ENCODE results near the gene AGBL3. TPM values are rescaled to one million over a fixed set of nuclear protein-coding genes. Genes with fewer than 3 reads are reported as not detected.

AGBL3 gene
- polyA plus RNA-seq (ENCODE audit: insufficient read length in 3 of 3), result 1 to 10 TPM; 6.7 to 10.0 (median 7.6) TPM

DNA sequence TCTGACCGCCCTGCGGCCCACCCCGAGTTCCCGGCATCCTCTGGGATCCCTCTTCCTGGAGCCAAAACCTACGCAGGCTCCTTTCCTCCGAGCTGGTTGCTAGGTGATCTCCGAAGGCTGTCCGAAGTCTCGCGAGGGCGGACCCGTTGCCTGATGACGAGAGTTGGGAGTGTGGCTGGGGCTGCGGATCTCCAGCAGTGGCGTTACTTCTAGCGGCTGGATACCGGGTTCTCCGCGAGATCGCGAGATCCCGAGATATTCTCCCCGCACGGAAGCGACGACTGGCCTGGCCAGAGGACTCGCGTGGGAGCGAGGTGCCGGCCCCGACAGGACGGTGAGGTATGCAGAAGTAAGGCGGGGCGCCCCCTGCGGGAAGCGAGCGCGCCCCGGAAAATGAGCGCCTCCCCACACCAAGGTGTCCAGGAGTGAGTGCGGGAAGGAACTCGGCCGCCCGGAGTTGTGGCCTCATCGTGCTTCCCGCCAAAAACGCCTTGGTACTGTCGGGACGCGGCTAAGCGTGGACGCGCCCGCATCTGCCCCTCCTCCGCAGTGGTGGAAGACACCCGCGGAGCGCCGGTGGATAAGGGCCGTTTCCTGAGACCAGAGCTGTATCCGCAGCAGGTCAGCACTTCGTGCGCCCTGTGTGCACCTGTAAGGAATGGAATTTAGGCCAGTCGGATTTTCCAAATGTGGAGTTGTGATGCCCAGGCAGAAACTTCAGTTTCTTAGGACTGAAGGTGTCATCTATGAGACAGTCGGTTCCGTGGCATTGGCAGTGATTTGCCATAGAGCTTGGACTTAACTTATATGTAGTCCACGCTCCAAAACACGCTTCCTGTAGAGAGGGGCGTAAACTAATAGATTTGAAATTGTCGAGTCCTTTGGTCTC is at the start of gene AGBL3:
Gene AGBL3, plus strand, starts transcription at position 146 of the 889 bp plus-strand sequence. CDS start 1,426 bp downstream, outside the sequence.
- peak; percentile 89 to 95 (median 93) for DNase-seq (ENCODE audit: low read depth in 3 of 3, low spot score in 2 of 3)

DNA sequence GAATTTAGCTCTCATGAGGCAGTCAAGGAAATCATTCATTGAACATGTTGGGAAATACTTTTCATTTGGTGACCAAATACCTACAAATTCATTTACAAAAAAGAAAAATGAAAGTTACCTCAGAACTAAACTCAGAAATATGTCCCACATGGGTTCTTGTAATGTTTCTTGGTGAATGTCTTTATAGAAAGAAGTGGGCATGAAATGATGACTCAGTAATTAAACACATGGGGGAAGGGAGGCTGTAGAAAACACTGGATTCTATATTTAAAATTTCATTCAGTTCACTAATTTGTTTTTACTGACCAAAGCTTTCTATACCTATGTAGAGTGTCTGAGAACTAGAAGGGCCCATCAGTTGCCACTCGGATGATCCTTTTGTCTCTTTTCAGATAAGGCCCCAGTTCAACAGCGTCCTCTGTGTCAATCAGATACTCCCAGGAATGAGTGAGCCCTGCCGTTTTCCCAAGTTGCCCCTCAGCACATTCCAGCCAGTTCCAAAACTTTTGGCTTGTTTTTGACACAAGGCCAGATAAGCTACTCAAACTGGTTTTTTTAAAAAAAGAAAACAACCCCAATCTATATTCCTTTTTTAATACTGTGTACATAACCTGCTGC is 49.3 kb upstream of the AGBL3 start:
- DNase-seq (ENCODE audit: low read depth in 3 of 3, low spot score in 2 of 3), result no peak

DNA sequence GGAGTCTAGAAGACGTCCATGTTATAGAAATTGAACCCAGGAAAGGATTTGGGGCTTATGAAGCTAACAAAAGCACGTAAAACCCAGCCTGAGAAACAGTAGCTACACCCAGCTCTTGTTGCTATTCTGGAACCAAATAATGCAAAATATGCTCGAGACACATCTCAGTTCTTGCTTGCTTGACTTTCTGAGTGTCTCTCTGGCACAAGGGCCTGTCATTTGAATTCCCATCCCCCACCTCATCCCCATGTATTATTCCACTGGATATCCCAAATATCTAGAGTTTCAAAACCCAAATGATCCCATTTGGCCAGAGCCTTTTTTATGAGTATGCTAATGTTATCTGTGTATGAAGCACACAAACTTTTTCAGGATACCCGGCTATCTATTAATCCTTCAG is 48.2 kb upstream of the AGBL3 start:
- no peak for DNase-seq (ENCODE audit: low read depth in 3 of 3, low spot score in 2 of 3)

DNA sequence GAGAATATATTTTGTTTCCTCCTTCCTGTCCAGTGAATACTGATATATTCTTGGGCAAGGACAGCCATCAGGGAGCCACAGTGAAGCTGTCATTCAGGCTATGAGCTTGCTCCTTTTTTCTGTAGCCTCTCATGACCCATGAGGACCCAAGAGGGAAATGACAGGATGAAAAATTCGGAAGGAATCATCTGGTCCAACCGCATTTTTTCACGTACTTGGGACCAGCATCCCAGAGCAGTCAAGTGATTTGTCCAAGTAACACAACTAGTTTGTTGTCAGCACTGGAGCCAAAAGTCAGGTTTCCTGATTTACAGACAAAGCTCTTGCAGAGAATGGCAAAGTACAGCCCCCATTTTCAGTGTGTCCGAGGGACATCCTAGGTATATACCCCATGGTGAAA is 47.2 kb upstream of the AGBL3 start:
- DNase-seq (ENCODE audit: low read depth in 3 of 3, low spot score in 2 of 3), result no peak

DNA sequence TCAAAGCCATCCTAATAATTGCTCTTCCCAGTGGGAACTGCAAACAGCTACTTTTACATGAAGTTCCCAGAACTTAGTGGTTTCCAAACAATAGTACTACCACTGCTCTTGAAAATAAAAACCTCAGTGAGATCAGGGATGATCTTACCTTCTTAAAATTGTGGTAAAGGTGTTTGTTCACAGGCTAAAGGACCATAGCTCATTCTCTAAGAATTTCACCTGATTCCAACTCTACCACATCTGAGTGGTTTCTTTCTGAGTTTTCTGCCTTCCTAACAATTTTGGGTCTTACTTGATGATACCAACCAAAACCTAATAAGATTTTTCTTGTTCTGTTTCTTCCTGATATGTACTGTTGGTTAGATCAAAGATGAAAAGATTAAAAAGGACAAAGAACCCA is 45.6 kb upstream of the AGBL3 start:
- no peak for DNase-seq (ENCODE audit: low read depth in 3 of 3, low spot score in 2 of 3)

DNA sequence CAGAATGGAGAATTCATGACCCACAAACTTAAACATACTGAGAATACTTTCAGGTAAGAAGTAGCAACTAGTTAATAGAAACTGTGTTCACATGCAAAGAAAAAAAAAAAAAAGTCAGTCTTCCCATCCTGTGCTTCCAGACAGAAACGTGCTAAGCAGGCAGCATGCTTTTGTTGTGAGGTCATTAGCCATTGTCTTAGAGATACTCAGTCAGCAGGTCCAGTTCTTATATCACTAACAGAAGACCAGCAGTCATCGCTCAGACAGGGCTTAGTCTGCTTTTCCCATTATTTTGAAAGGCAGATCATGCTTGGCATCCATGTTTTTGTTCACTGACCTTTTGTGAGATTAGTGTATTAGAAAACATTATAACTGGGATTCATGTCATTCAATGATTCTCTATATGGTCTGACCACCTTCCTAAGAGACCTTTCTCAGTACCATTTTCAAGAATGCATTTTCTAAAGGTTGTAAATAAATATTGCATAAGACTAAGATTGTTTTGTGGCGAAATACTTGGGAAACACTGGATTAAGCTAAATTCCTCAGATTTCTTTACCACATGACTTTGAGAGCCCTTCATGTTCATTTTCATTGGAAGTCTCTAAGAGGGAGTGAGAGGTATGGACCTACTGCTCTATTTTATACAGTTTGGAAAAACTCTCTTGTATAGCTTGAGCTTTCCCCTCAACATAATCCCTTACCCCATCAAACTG is 45.0 kb upstream of the AGBL3 start:
- no peak for DNase-seq (ENCODE audit: low read depth in 3 of 3, low spot score in 2 of 3)

DNA sequence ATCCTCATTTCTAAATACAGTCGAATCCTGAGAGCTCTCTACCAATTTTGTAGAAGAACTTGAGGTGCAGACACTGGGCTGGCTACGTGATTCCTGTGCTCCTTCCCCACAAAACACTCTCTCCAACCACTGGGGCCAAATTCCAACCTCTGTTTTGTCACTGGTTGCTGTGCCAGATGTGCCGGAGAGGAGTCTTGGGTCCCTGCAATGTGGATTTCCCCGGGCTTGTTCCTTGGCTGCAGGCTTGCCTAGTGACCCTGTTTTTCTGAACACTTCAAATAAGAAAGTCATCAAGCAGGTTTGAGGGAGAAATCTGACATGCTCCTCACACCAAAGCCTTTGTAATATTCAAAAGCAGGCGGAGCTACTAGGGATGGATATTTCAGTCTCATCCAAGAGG is 44.4 kb upstream of the AGBL3 start:
- DNase-seq (ENCODE audit: low read depth in 3 of 3, low spot score in 2 of 3), result no peak

DNA sequence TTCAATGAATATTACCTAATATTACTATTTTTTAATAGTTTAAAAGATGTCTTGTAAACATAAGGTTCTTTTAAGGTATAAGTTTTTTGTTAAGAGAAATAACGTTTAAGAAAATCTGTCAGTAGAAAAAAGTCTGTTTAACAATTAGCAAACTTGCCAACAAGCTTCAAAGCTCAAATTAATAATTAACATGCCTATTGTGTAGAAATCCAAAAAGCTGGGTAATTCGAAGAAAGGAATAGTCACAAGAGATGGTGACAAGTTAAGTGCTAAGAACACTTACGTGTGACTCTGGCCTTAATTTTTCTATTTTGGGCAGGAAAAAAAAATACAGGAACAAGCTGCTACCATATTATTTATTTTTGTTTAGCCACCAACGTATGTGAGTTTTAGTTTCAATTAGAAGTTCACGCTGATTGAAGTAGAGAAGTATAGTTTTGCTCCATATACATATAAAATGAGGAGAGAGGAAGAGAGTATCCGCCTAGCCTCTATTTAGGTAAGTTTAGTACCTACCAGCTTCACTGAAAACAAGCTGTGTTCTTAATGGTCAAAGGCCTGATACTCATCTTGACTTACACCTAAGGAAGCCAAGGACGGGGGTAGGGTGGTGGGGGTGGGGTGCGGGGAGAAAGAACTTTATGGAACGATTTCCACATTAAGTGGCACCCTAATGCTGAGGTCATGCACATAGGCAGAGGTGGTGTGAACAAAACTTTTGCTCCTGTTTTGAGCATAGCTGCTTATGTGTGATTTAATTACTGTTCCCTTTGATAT is 43.4 kb upstream of the AGBL3 start:
- no peak for DNase-seq (ENCODE audit: low read depth in 3 of 3, low spot score in 2 of 3)

DNA sequence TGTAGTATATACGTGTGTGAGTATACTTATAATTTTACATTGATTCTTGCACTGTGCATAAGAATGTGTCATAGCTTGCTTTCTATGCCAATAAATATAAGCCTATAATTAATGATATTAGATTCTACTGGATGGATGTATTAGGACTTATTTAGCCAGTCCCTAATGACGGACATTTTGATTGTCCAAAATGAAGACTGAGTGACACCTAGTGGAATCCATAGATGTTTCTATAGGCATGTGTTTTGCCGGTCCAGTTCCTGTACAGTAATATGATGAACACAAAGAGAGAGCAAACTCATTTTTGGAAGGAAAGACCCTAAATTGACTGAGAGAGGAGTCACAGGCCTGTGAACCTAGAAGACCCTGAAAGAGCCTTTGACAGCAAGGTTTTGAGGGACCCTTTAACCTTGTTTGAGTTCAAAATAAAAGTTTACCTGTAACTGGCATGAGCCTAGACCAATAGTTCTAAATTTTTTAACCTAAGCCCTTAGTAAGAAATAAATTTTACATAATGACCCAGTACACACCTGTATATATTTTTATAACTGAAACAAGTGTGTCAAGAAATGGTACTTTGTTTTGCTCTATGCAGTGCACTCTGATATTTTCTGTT is 42.4 kb upstream of the AGBL3 start:
- no peak for DNase-seq (ENCODE audit: low read depth in 3 of 3, low spot score in 2 of 3)

DNA sequence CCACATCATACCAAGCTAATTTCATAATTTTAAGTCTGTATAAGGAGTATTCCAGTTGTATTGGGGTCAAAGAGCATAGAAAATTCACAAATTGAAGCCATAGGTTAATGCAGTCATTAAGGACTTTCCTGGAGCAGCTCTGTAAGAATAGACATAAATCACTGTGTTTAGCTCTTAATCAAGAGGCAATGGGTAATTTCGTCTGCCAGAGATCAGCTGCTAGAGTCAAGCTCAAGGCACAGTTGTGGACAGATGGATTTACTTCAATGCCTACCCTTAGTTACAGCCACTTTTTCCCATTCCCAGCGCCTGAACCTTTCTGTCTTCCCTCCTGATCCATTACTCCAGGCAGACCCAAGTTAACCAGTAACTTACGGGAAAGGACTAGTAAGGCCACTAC is 40.6 kb upstream of the AGBL3 start:
- DNase-seq (ENCODE audit: low read depth in 3 of 3, low spot score in 2 of 3), result no peak

DNA sequence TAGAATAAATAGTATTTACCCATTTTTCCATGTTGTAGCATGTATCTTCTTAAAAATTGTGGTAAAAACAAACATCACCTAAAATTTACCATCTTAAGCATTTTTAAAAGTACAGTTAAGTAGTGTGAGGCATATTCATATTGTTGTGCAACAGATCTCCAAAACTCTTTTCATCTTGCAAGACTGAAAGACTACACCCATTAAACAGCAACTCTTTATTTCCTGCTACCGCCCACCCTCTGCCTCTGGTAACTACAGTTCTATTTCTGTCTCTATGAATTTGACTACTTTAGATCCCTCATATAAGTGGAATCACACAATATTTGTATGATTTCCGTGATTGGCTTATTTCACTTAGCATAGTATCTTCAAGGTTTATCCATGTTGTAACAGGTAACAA is 40.0 kb upstream of the AGBL3 start:
- no peak for DNase-seq (ENCODE audit: low read depth in 3 of 3, low spot score in 2 of 3)

DNA sequence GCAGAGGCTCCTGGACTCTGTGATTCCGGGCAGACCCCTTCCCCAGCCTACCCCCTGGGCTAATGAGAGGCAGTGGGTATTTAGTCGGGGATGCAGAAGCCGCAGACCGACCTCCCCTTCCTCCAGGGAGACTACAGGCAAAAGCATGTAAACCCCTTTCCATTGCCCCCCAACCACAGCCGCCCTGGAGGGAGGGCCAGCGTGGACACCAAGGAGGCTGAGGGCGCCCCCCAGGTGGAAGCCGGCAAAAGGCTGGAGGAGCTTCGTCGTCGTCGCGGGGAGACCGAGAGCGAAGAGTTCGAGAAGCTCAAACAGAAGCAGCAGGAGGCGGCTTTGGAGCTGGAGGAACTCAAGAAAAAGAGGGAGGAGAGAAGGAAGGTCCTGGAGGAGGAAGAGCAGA is 39.0 kb upstream of the AGBL3 start:
- no peak for DNase-seq (ENCODE audit: low read depth in 3 of 3, low spot score in 2 of 3)

DNA sequence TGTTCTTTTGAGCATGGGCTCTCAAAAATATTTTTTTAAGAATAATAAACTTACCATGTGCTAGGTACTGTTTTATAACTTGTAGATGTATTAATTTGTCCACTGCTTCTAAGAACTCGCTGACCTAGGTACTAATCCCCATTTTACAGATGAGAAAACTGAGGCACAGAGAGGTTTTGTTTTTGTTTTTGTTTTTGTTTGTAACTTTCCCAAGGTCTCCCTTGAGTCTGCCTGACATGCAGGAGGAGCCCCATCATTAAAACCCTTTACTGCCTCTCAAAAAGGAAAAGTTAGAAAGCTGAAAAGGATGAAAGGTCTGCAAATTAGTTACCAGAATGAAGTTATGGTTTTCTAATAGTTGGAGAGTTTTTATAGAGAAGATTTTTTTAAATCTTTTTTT is 38.5 kb upstream of the AGBL3 start:
- no peak for DNase-seq (ENCODE audit: low read depth in 3 of 3, low spot score in 2 of 3)

DNA sequence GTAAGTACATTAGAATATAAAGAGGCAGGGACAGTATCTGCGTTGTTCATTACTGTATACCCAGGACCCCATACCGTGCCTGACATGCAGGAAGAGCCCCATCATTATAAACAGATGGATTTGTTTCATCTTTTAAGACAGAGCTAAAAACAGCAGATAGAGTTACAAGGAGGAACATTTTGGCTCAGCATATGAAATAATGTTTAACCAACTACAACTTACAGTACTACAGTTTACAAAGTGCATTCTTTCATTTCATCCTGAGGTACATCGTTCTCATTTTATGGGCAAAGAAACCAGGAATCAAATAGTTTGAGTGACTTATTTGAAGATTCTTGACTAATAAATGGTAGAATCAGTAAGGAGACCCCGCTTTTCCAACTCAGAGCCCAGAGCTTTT is 38.1 kb upstream of the AGBL3 start:
- DNase-seq (ENCODE audit: low read depth in 3 of 3, low spot score in 2 of 3), result no peak

DNA sequence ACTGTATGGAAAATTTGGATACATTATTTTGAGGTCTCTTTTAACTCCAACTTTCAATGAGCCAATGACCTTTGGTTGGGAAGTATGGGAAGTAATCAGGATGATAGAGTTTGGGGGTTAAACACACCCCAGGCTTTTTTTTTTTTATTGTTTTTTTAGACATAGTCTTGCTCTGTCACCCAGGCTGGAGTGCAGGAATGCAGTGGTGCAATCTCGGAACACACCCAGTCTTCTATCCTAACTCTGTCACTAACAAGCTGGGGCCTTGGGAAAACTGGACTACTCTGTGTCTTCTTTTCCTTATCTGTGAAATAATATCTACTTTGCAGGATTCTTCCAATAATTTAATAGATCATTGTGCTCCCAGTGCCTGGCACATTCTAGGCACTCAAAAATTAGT is 37.6 kb upstream of the AGBL3 start:
- no peak for DNase-seq (ENCODE audit: low read depth in 3 of 3, low spot score in 2 of 3)

DNA sequence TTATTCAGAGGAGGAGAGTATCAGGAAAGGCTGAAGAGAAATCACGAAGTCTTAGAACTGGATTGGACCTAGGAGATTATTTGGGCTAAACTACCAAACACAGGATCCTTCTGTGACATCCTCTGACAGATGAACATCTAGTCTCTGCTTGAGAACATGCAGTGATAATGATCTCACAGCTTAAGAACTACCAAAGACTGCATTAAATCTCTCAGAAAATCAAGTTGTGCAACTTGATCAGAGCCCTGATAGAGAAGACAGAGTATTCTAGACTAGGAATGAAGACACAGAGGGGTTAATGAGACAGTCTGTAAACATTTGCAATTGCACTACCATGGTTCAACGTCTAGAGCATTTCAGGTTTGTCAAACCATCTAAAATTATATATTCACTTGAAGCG is 37.1 kb upstream of the AGBL3 start:
- no peak for DNase-seq (ENCODE audit: low read depth in 3 of 3, low spot score in 2 of 3)

DNA sequence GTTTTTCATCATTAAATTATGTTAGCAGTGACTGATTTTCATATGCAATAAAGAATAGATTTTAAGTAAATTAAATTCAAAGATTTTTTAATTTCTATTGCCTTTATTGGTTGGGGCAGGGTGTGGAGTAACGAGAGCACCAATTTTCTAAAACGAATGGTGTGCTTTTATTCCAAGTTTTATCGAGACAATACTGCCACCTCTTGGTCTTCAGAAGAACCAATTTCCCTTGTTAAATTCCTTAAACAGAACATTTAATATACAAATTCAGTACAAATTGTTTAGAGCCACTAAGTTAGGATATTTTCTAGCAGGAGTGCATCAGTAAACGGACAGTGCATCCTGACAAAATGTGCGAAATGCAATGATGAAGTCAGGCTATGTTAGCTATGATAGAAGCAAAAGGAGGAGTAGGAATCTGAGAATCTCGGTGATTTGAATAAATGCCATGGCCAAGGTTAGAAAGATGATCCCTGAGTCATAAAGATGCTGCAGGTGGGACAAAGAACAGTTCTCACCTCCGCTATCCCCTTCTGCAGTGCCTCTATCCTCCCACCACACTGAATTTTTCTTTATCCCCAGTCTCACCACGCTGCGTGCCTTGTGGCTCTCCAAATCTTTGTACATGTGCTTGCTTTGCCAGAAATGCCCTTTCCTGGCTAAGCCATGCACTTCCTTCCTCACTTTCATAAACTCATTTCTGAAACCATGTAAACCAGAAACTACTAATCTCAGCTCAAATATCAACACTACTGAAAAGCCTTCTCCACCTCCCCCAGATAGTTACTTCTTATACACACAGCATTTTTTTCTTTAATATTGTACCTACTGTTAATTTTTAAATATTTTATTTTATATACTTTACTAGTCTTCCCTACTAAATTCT is 31.9 kb upstream of the AGBL3 start:
- DNase-seq (ENCODE audit: low read depth in 3 of 3, low spot score in 2 of 3), result no peak

DNA sequence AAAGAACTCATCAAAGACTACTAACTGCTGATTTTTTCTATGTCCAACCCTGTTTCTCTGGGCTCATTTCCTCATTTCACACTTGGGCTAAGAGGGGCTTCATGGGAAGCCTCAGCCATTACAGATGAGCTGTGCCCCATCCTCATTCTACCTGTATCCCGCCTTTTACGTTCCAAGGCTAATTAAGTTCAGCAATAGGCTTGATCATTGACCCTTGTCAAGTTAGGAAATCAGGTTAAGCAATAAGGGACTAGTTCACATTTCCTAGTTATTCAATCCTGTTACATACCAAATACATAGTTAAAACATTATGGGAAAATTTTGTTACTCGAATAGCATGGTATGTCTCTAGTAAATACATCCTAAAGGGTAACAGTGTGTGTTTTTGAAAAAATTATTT is 29.3 kb upstream of the AGBL3 start:
- DNase-seq (ENCODE audit: low read depth in 3 of 3, low spot score in 2 of 3), result no peak

DNA sequence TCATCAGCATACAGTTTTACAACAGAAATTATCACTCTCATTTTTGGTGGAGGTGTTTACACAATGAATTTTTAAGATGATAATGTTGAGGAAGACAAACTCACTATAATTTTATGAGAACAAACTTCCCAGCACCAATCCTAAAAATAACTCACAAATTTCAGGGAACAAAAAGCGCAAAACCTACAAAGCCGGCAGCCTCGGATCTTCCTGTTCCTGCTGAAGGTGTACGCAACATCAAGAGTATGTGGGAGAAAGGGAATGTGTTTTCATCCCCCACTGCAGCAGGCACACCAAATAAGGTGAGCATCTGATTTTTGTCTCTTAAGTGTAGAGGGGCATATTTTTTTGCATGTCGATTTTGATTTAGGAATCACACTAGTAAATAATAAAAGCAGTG is 26.5 kb upstream of the AGBL3 start:
- DNase-seq (ENCODE audit: low read depth in 3 of 3, low spot score in 2 of 3), result no peak

All from right renal cortex interstitium (tissue), 3 donors.